ENCODE data around the gene CHMP5.

CHMP5 gene

GRCh38 chr9:33254211-33254610 is 10.6 kb upstream of the CHMP5 start:
- Mint-ChIP-seq H3K4me1 (ENCODE audit: low read depth) (peaks cover 4% of the 10 kb centered on the region), H3K36me3 (ENCODE audit: low read depth) (peaks cover 90% of the 10 kb centered on the region), H3K9me3 (no peaks in the 10 kb centered on the region), H3K4me3 (no peak overlapping the region), H3K27me3 (no peaks in the 10 kb centered on the region), H3K27ac (no peak overlapping the region)
- no peak for DNase-seq

DNA sequence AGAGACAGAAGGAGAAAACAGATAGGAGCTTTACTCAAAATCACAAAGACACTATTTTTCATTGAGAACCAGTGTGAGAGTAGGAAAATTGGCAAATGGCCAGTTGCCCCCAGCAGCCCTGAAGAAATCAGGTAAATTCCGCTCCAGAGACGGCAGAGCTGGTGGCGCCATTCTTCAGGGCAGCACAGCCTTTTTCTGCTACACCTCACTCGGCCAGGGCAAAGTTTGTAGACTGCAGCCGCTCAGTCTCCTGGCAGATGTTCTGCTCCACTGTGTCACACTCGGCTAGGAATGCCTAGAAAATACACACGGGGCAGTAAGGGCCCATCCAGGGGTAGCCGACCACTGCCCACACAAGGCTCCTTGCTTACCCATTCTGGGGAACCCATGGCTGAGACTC is 9.8 kb upstream of the CHMP5 start:
- H3K9me3 Mint-ChIP-seq: no peaks in the 10 kb centered on the region
- no peak overlapping the region for H3K27ac Mint-ChIP-seq
- no peak overlapping the region for H3K4me3 Mint-ChIP-seq
- H3K4me1 Mint-ChIP-seq (ENCODE audit: low read depth): peaks cover 10% of the 10 kb centered on the region
- no peaks in the 10 kb centered on the region for H3K27me3 Mint-ChIP-seq
- no peak for DNase-seq
- H3K36me3 Mint-ChIP-seq (ENCODE audit: low read depth): peaks cover 91% of the 10 kb centered on the region

GRCh38 chr9:33255471-33255870 is 9.4 kb upstream of the CHMP5 start:
- no peak for DNase-seq
- H3K36me3 Mint-ChIP-seq (ENCODE audit: low read depth): peaks cover 91% of the 10 kb centered on the region
- H3K27me3 Mint-ChIP-seq: no peaks in the 10 kb centered on the region
- no peak overlapping the region for H3K4me3 Mint-ChIP-seq
- H3K9me3 Mint-ChIP-seq: no peaks in the 10 kb centered on the region
- peaks cover 14% of the 10 kb centered on the region for H3K4me1 Mint-ChIP-seq (ENCODE audit: low read depth)
- no peak overlapping the region for H3K27ac Mint-ChIP-seq

DNA sequence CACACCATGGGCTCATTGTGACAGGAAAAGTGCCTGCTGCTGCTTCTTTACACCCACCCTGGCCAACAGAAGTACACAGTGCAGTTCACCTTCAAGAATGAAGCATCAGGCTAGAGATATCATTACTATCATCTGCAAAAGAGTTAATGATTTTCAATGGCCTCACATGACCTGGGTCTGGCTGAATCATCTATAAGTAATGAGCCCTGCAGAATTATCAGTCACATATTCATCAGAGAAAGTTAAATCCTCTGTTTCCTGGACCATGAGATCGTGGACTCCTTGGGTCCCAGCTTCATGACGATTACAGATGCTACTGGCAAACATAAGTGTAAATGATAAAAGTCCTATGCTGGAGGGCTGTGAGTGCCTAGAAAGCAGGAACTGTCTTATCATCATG is 8.6 kb upstream of the CHMP5 start:
- Mint-ChIP-seq H3K4me1 (ENCODE audit: low read depth) (peaks cover 21% of the 10 kb centered on the region), H3K4me3 (no peak overlapping the region), H3K27ac (no peak overlapping the region), H3K9me3 (no peaks in the 10 kb centered on the region), H3K36me3 (ENCODE audit: low read depth) (peaks cover 91% of the 10 kb centered on the region), H3K27me3 (no peaks in the 10 kb centered on the region)
- no peak for DNase-seq

DNA sequence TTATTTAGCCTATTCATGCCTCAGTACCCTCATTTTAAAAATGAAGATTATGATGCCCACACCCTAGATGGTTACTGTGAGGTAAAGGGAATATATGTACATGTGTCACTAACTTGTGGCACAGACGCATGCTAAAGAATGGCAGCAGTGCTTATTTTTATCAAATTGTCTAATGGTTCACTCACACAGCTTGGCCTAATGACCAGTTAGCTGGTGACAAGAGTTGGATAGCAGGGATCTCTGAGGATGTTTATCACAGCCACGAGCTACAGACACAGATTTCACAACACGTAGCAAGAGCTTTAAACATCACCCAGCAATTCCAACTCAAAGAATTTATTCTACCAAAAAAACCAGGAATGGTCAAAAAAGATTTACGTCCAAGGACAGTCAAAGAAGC is 7.6 kb upstream of the CHMP5 start:
- H3K27ac Mint-ChIP-seq: no peak overlapping the region
- no peak overlapping the region for H3K4me3 Mint-ChIP-seq
- H3K4me1 Mint-ChIP-seq (ENCODE audit: low read depth): peaks cover 27% of the 10 kb centered on the region
- H3K27me3 Mint-ChIP-seq: no peaks in the 10 kb centered on the region
- H3K36me3 Mint-ChIP-seq (ENCODE audit: low read depth): peaks cover 96% of the 10 kb centered on the region
- no peaks in the 10 kb centered on the region for H3K9me3 Mint-ChIP-seq
- DNase-seq: no peak

GRCh38 chr9:33260372-33260771 is 4.5 kb upstream of the CHMP5 start:
- Mint-ChIP-seq H3K4me1 (ENCODE audit: low read depth) (peaks cover 41% of the 10 kb centered on the region), H3K36me3 (ENCODE audit: low read depth) (peaks cover 91% of the 10 kb centered on the region), H3K9me3 (no peaks in the 10 kb centered on the region), H3K27ac (peak overlapping the region; percentile 47), H3K27me3 (no peaks in the 10 kb centered on the region), H3K4me3 (no peak overlapping the region)
- no peak for DNase-seq

- Mint-ChIP-seq H3K4me1 (ENCODE audit: low read depth) (peaks cover 68% of the 10 kb centered on the region), H3K9me3 (no peaks in the 10 kb centered on the region), H3K4me3 (peak overlapping the region; percentile 91), H3K36me3 (ENCODE audit: low read depth) (peaks cover 88% of the 10 kb centered on the region), H3K27ac (peak overlapping the region; percentile 93), H3K27me3 (no peaks in the 10 kb centered on the region)
- DNase-seq: no peak
Measured at GRCh38 chr9:33263131-33264002, 1.5 kb upstream of the CHMP5 start.

GRCh38 chr9:33264003-33264472 is 811 bp upstream of the CHMP5 start:
- peak overlapping the region; percentile 91 for H3K4me3 Mint-ChIP-seq
- H3K36me3 Mint-ChIP-seq (ENCODE audit: low read depth): peaks cover 87% of the 10 kb centered on the region
- peak overlapping the region; percentile 93 for H3K27ac Mint-ChIP-seq
- H3K9me3 Mint-ChIP-seq: no peaks in the 10 kb centered on the region
- peaks cover 67% of the 10 kb centered on the region for H3K4me1 Mint-ChIP-seq (ENCODE audit: low read depth)
- H3K27me3 Mint-ChIP-seq: no peaks in the 10 kb centered on the region
- DNase-seq: no peak

DNA sequence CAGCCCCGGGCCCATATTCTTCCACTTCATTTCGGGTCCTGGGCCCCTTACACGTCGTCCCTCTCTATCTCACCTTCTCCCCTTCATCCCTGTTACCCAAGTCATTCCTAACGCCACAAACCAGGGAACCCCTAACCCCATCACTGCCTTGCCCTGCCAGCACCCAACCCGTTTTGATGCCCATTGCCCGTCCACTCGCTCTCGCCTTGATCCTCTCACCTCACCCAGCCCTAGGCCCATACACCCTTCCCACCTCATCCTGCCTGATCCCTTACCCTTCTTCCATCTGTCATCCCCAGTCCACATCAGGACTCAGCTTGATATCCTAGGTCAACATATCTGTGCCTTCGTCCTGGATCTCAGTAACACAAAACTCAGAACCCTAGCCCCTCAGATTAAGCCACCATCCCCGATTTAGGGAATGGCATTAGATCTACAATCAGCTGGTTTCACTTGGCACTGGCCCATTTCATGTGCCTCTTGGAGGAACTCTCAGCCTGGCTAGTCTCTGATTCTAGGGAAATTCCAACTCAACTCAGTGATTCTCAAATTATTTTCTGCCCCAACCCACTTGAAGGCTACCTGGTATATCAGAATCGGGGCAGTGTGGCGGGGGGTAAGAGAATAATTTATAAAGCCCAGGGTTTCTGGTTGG is 489 bp downstream of the CHMP5 start:
- peaks cover 84% of the 10 kb centered on the region for H3K36me3 Mint-ChIP-seq (ENCODE audit: low read depth)
- H3K4me1 Mint-ChIP-seq (ENCODE audit: low read depth): peaks cover 57% of the 10 kb centered on the region
- H3K4me3 Mint-ChIP-seq: peak overlapping the region; percentile 91
- peak overlapping the region; percentile 97 for H3K27ac Mint-ChIP-seq
- H3K27me3 Mint-ChIP-seq: no peaks in the 10 kb centered on the region
- H3K9me3 Mint-ChIP-seq: no peaks in the 10 kb centered on the region
- DNase-seq: no peak

GRCh38 chr9:33267151-33267767 is 2.4 kb downstream of the CHMP5 start:
- H3K36me3 Mint-ChIP-seq (ENCODE audit: low read depth): peaks cover 85% of the 10 kb centered on the region

GRCh38 chr9:33270146-33270545 is 5.3 kb downstream of the CHMP5 start:
- no peak for DNase-seq
- Mint-ChIP-seq H3K4me3 (no peak overlapping the region), H3K27me3 (no peaks in the 10 kb centered on the region), H3K36me3 (ENCODE audit: low read depth) (peaks cover 85% of the 10 kb centered on the region), H3K27ac (no peak overlapping the region), H3K4me1 (ENCODE audit: low read depth) (peaks cover 42% of the 10 kb centered on the region), H3K9me3 (no peaks in the 10 kb centered on the region)

More at GRCh38 chr9:33267151-33267767, 2.4 kb downstream of the CHMP5 start:
- DNase-seq: no peak
- Mint-ChIP-seq H3K9me3 (no peaks in the 10 kb centered on the region), H3K27me3 (no peaks in the 10 kb centered on the region), H3K4me3 (peak overlapping the region; percentile 0), H3K4me1 (ENCODE audit: low read depth) (peaks cover 46% of the 10 kb centered on the region), H3K27ac (peak overlapping the region; percentile 97)

DNA sequence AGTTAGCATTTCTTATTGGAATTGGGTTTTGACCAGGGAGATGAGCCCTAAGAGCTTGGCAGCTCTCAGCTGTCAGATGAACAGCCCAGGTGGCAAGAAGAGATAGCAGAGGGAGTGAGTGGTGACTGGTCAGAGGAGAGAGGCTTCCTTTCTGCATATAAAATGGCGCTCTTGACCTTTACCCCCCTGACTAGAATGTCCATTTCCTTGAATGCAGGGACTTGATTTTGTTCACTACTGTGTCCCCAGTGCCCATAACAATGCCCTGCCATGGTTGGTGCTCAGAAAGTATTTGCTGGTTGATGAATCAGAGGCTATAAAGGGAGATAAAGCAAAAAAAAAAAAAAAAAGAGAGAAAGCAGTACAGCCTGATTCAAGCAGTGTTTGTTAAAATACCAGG is 7.2 kb downstream of the CHMP5 start:
- Mint-ChIP-seq H3K27ac (peak overlapping the region; percentile 47), H3K36me3 (ENCODE audit: low read depth) (peaks cover 86% of the 10 kb centered on the region), H3K9me3 (no peaks in the 10 kb centered on the region), H3K27me3 (no peaks in the 10 kb centered on the region), H3K4me3 (no peak overlapping the region), H3K4me1 (ENCODE audit: low read depth) (peaks cover 24% of the 10 kb centered on the region)
- no peak for DNase-seq

GRCh38 chr9:33273266-33273971 is 8.6 kb downstream of the CHMP5 start:
- Mint-ChIP-seq H3K27ac (peak overlapping the region; percentile 65), H3K36me3 (ENCODE audit: low read depth) (peaks cover 87% of the 10 kb centered on the region), H3K9me3 (no peaks in the 10 kb centered on the region), H3K4me1 (ENCODE audit: low read depth) (peaks cover 18% of the 10 kb centered on the region), H3K27me3 (no peaks in the 10 kb centered on the region), H3K4me3 (no peak overlapping the region)
- DNase-seq: no peak

GRCh38 chr9:33273972-33274328 is 9.1 kb downstream of the CHMP5 start:
- Mint-ChIP-seq H3K27me3 (no peaks in the 10 kb centered on the region), H3K9me3 (no peaks in the 10 kb centered on the region), H3K4me3 (no peak overlapping the region), H3K4me1 (ENCODE audit: low read depth) (peaks cover 17% of the 10 kb centered on the region), H3K36me3 (ENCODE audit: low read depth) (peaks cover 88% of the 10 kb centered on the region), H3K27ac (peak overlapping the region; percentile 65)
- no peak for DNase-seq

Measured in activated T-cell treated with anti-CD3 and anti-CD28 coated beads, Interleukin-2, amount 50 U/mL, for 24 hours (primary cell).